ENCODE measurements around the gene GSTM5. TPM values are rescaled to one million over a fixed set of nuclear protein-coding genes. Genes with fewer than 3 reads are reported as not detected.

GSTM5 gene
- total and polyA plus RNA-seq, 4 donors, result 0.59 to 2.8 (median 1.3) TPM

DNA sequence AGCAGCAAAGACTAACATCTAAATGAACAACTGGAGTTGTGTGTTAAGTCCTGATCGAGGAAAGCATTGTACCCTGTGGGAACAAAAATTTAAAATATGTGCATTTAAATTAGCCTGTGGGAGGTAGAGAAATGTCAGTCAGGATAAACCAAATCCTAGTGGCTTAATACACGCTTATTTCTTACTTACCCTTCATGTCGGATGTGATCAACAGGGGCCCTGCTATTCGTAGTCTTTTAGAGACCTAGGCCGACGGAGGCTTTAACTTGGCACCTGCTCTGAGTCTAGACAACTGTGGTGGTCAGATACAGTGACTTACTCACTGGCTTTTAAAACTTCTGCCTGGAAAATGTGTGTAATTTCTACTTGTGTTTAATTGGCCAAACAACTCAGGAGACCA lies 18.6 kb downstream of the GSTM5 start (continued):
- TF ChIP-seq, protein P1, sequence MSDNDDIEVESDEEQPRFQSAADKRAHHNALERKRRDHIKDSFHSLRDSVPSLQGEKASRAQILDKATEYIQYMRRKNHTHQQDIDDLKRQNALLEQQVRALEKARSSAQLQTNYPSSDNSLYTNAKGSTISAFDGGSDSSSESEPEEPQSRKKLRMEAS (IDR thresholded peaks at IDR 0.05), result no peak
- TF ChIP-seq, protein P2, sequence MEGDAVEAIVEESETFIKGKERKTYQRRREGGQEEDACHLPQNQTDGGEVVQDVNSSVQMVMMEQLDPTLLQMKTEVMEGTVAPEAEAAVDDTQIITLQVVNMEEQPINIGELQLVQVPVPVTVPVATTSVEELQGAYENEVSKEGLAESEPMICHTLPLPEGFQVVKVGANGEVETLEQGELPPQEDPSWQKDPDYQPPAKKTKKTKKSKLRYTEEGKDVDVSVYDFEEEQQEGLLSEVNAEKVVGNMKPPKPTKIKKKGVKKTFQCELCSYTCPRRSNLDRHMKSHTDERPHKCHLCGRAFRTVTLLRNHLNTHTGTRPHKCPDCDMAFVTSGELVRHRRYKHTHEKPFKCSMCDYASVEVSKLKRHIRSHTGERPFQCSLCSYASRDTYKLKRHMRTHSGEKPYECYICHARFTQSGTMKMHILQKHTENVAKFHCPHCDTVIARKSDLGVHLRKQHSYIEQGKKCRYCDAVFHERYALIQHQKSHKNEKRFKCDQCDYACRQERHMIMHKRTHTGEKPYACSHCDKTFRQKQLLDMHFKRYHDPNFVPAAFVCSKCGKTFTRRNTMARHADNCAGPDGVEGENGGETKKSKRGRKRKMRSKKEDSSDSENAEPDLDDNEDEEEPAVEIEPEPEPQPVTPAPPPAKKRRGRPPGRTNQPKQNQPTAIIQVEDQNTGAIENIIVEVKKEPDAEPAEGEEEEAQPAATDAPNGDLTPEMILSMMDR (IDR thresholded peaks at IDR 0.05; ENCODE audit: low read depth, low read length, missing input control), result no peak

DNA sequence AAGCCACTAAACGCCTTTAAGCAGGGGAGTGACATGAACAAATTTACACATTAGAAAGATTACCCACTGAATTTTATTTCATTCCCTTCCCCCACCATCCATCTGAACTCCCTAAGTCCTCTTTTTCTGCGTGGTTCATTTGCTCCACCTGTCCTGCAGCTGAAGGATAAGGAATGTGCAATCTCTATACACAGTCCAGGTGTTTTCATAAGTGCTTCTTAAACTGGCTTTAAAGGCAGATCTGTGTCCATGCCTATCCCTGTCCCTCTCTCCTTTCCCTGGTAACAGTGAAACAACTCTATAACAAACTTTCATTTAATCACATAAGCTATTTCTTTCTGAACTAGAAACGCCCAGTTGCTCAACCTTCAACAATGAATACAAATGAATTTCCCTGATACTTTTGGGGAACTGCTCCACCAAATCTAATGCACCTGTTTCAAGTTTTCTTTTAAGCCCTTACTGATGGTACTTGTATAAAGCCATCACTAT lies 20.4 kb downstream of the GSTM5 start:
- Histone ChIP-seq H3K27me3 (ENCODE audit: control insufficient read depth in 4 of 4, insufficient read depth in 4 of 4, low read length in 3 of 4) (no peaks in the 10 kb centered on the region), H3K27ac (ENCODE audit: low read depth in 1 of 2, low read length in 2 of 2) (no peak overlapping the region), H3K9ac (ENCODE audit: low read depth in 1 of 2, low read length in 2 of 2) (no peak overlapping the region), H3K9me3 (ENCODE audit: control insufficient read depth in 4 of 4, low read length in 3 of 4) (no peaks in the 10 kb centered on the region), H3K36me3 (ENCODE audit: control insufficient read depth in 4 of 4, insufficient read depth in 3 of 4, low read depth in 1 of 4, low read length in 3 of 4) (peaks cover 0 to 10% (median 4%) of the 10 kb centered on the region in 4 donors), H3K4me3 (ENCODE audit: low read depth in 1 of 3, low read length in 3 of 3) (no peak overlapping the region), H3K4me1 (ENCODE audit: control insufficient read depth in 4 of 4, insufficient read depth in 4 of 4, low read length in 3 of 4) (no peaks in the 10 kb centered on the region)
- TF ChIP-seq GABPA (IDR thresholded peaks at IDR 0.05 in 1 of 2, conservative IDR thresholded peaks at IDR 0.05 in 1 of 2), result no peak
- no peak for TF ChIP-seq SP1 (IDR thresholded peaks at IDR 0.05)
- TF ChIP-seq, protein P3, sequence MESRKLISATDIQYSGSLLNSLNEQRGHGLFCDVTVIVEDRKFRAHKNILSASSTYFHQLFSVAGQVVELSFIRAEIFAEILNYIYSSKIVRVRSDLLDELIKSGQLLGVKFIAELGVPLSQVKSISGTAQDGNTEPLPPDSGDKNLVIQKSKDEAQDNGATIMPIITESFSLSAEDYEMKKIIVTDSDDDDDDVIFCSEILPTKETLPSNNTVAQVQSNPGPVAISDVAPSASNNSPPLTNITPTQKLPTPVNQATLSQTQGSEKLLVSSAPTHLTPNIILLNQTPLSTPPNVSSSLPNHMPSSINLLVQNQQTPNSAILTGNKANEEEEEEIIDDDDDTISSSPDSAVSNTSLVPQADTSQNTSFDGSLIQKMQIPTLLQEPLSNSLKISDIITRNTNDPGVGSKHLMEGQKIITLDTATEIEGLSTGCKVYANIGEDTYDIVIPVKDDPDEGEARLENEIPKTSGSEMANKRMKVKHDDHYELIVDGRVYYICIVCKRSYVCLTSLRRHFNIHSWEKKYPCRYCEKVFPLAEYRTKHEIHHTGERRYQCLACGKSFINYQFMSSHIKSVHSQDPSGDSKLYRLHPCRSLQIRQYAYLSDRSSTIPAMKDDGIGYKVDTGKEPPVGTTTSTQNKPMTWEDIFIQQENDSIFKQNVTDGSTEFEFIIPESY (IDR thresholded peaks at IDR 0.05), result no peak
- TF ChIP-seq, protein P4, sequence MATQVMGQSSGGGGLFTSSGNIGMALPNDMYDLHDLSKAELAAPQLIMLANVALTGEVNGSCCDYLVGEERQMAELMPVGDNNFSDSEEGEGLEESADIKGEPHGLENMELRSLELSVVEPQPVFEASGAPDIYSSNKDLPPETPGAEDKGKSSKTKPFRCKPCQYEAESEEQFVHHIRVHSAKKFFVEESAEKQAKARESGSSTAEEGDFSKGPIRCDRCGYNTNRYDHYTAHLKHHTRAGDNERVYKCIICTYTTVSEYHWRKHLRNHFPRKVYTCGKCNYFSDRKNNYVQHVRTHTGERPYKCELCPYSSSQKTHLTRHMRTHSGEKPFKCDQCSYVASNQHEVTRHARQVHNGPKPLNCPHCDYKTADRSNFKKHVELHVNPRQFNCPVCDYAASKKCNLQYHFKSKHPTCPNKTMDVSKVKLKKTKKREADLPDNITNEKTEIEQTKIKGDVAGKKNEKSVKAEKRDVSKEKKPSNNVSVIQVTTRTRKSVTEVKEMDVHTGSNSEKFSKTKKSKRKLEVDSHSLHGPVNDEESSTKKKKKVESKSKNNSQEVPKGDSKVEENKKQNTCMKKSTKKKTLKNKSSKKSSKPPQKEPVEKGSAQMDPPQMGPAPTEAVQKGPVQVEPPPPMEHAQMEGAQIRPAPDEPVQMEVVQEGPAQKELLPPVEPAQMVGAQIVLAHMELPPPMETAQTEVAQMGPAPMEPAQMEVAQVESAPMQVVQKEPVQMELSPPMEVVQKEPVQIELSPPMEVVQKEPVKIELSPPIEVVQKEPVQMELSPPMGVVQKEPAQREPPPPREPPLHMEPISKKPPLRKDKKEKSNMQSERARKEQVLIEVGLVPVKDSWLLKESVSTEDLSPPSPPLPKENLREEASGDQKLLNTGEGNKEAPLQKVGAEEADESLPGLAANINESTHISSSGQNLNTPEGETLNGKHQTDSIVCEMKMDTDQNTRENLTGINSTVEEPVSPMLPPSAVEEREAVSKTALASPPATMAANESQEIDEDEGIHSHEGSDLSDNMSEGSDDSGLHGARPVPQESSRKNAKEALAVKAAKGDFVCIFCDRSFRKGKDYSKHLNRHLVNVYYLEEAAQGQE (IDR thresholded peaks at IDR 0.05), result no peak
- TF ChIP-seq TAF1 (conservative IDR thresholded peaks at IDR 0.05), result no peak
- no peak for TF ChIP-seq FOXA2 (IDR thresholded peaks at IDR 0.05)
- TF ChIP-seq, protein P2 (IDR thresholded peaks at IDR 0.05; ENCODE audit: low read depth, low read length, missing input control), result no peak
- TF ChIP-seq HNF4A (conservative IDR thresholded peaks at IDR 0.05), result no peak
- TF ChIP-seq EGR1 (IDR thresholded peaks at IDR 0.05; ENCODE audit: low read depth in 2 of 2), result no peak
- TF ChIP-seq, protein P1 (IDR thresholded peaks at IDR 0.05), result no peak
- no peak for TF ChIP-seq RAD21 (IDR thresholded peaks at IDR 0.05)
- no peak for TF ChIP-seq NR2F2 (IDR thresholded peaks at IDR 0.05)
- no peak for TF ChIP-seq JUND (IDR thresholded peaks at IDR 0.05)
- TF ChIP-seq FOXA1 (IDR thresholded peaks at IDR 0.05), result no peak
- TF ChIP-seq YY1 (IDR thresholded peaks at IDR 0.05), result no peak
- WGBS, result 76% methylated on average over 3 of the region's 3 CpGs
- no peak for DNase-seq (ENCODE audit: low spot score)

All from liver (tissue), 9 donors.